Fibroblast of villous mesenchyme (primary cell): ENCODE results near the gene LRRC8B. TPM values are rescaled to one million over a fixed set of nuclear protein-coding genes. Genes with fewer than 3 reads are reported as not detected.
"Not testable (repeated sequence)": the region's sequence is repeated elsewhere in the genome, so short reads cannot be mapped to it uniquely, and the experiment has no call there.

Experiments
- DNase-seq: peaks from one replicate; pipeline ENCODE4 v3.0.0-alpha.2; 2010; ENCODE audit warnings: low read depth
- H3K4me3 ChIP-seq: 2 replicates; pipeline ENCODE4 v1.5.1; 2011; ENCODE audit warnings: low read depth, mild to moderate bottlenecking, low read length
- total RNA-seq: library from RNA; depleted of rRNA; stranded (reverse); fragments of >200 nt; gene quantifications from 2 replicates; pipeline ENCODE4 v1.2.3, GENCODE V29; 2012
- TF ChIP-seq, protein P1 (sequence below): IDR thresholded peaks from 2 replicates; pipeline ENCODE4 v1.5.1; 2012; ENCODE audit warnings: low read depth, mild to moderate bottlenecking, low read length; ENCODE audit not compliant: insufficient read depth

Gene LRRC8B
- total RNA-seq, 1 donor = 0.86 TPM

- no peak for DNase-seq
- no peak overlapping the region for H3K4me3 ChIP-seq
- TF ChIP-seq, protein P1, sequence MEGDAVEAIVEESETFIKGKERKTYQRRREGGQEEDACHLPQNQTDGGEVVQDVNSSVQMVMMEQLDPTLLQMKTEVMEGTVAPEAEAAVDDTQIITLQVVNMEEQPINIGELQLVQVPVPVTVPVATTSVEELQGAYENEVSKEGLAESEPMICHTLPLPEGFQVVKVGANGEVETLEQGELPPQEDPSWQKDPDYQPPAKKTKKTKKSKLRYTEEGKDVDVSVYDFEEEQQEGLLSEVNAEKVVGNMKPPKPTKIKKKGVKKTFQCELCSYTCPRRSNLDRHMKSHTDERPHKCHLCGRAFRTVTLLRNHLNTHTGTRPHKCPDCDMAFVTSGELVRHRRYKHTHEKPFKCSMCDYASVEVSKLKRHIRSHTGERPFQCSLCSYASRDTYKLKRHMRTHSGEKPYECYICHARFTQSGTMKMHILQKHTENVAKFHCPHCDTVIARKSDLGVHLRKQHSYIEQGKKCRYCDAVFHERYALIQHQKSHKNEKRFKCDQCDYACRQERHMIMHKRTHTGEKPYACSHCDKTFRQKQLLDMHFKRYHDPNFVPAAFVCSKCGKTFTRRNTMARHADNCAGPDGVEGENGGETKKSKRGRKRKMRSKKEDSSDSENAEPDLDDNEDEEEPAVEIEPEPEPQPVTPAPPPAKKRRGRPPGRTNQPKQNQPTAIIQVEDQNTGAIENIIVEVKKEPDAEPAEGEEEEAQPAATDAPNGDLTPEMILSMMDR = no peak
Measured at GRCh38 chr1:89512996-89513720, 11.5 kb upstream of the LRRC8B start.

DNA sequence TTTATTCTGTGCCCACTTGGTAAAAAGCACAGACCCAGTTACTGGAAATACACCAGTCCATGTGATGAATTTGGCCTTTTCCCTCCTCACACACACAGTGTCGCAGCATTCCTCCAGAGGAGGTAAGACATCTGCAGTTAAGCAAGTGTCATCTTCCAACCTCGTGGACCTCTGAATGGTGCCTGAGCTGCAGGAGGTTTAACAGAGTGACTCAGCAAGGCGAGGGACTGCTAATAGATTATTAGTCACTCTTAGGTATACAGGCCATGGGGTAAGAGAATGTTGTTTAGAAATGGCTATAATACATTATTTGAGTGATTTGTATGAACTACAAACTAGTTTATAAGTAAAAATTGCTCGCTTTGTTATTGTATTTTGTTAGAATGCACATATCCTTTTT, 8.6 kb upstream of the LRRC8B start:
- peak; percentile 50 for DNase-seq
- H3K4me3 ChIP-seq = no peak overlapping the region
- TF ChIP-seq, protein P1 = no peak

GRCh38 chr1:89518221-89518631, 6.4 kb upstream of the LRRC8B start:
- no peak for DNase-seq
- TF ChIP-seq, protein P1 = no peak

DNA sequence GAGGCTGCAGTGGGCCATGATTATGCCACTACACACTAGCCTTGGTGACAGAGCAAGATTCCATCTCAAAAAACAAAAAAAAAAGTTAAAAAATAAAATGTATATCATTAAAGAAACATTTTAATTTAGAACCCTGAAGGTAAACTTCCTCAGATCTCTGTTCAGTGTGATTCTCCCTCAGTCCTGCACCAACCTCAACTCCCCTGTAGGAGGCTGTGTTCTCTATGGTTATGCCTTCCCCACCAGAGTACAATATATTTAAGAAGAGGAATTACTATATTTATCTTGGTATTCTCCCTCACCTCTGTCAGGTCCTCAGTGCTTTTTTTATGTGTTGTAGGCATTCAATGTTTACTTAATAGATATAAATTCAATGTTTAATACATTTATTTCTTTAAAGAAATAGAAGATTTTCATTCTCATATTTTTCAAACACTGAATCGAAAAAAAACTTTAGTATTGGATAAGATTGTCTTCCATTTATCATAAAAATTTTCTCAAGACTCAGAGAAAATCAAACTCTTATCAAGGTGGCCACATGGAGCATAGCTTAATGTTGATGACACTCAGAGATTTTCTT, 4.8 kb upstream of the LRRC8B start:
- DNase-seq = peak; percentile 44
- no peak overlapping the region for H3K4me3 ChIP-seq
- TF ChIP-seq, protein P1 = peak; percentile 73

More at GRCh38 chr1:89518221-89518631, 6.4 kb upstream of the LRRC8B start:
- no peak overlapping the region for H3K4me3 ChIP-seq

DNA sequence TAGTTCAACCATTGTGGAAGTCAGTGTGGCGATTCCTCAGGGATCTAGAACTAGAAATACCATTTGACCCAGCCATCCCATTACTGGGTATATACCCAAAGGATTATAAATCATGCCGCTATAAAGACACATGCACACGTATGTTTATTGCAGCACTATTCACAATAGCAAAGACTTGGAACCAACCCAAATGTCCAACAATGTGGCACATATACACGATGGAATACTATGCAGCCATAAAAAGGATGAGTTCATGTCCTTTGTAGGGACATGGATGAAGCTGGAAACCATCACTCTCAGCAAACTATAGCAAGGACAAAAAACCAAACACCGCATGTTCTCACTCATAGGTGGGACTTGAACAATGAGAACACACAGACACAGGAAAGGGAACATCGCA, 2.7 kb upstream of the LRRC8B start:
- DNase-seq, H3K4me3 ChIP-seq: not testable (repeated sequence)

DNA sequence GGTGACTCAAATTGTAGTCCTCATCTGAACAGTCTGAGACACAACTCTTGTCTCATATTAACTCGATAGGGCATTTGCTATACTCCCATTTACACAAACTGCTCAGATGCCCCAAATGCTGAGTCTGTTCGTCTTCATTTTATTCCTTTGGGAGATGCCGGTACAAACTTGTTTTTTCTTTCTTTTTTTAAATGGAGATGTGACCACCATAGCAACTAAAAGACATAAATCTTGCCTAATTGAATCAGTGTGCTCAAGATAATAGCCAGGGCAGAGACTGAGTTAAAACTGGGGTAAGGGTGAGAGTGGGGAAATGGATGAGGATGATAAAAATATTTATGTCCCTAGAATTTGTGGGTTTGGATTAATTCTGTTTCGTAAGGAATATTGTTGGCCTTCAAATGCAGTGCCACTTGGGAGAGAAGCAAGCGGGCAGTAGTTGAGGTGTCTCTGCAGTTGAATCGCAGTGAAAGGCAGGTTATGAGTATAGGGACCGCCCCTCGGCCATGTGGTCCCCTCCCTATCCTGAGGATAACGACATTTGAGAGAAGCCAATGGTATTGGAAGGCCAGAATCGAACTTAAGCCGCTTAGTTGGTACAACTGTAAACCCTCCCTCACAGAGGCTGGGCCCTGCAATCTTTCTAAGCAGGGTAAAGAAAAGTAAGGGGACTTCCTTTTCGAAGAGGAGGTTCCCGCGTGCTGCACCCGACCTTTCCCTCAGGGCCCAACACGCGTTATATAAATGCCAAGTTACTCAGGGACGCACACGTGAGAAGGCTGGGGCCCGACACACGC, 859 bp upstream of the LRRC8B start:
- TF ChIP-seq, protein P1 = no peak
- H3K4me3 ChIP-seq = peak overlapping the region; percentile 77
- DNase-seq = peak; percentile 13
